NCI-H1436 (cell line): Measurements from ENCODE around the gene NXN.
"Not testable (repeated sequence)": the region's sequence is repeated elsewhere in the genome, so short reads cannot be mapped to it uniquely, and the experiment has no call there.

Experiments
- DNase-seq: peaks from one replicate; lab custom pipeline; 2025; lab: John Stamatoyannopoulos, UW

Gene NXN

GRCh38 chr17:862582-862981 lies 117.0 kb downstream of the NXN start:
- DNase-seq: no peak

GRCh38 chr17:861364-861763 lies 118.2 kb downstream of the NXN start:
- no peak for DNase-seq

GRCh38 chr17:860805-861204 lies 118.8 kb downstream of the NXN start:
- no peak for DNase-seq

GRCh38 chr17:859824-860195 lies 119.8 kb downstream of the NXN start:
- DNase-seq: no peak

GRCh38 chr17:859061-859823 lies 120.3 kb downstream of the NXN start:
- no peak for DNase-seq

- no peak for DNase-seq
Observed at GRCh38 chr17:856149-856548, 123.4 kb downstream of the NXN start.

GRCh38 chr17:855569-855968 lies 124.0 kb downstream of the NXN start:
- DNase-seq: no peak

- DNase-seq: not testable (repeated sequence)
Observed at GRCh38 chr17:852850-853249, 126.7 kb downstream of the NXN start.

GRCh38 chr17:852349-852748 lies 127.2 kb downstream of the NXN start:
- DNase-seq: no peak

GRCh38 chr17:851924-852323 lies 127.7 kb downstream of the NXN start:
- no peak for DNase-seq

- DNase-seq: no peak
Observed at GRCh38 chr17:850851-851763, 128.5 kb downstream of the NXN start.

GRCh38 chr17:850086-850850 lies 129.3 kb downstream of the NXN start:
- no peak for DNase-seq

- DNase-seq: no peak
Observed at GRCh38 chr17:848402-848801, 131.2 kb downstream of the NXN start.

GRCh38 chr17:846901-847843 lies 132.4 kb downstream of the NXN start:
- DNase-seq: no peak

GRCh38 chr17:841313-841712 lies 138.3 kb downstream of the NXN start:
- DNase-seq: no peak

GRCh38 chr17:838486-838885 lies 141.1 kb downstream of the NXN start:
- no peak for DNase-seq

GRCh38 chr17:836151-836550 lies 143.4 kb downstream of the NXN start:
- no peak for DNase-seq

- DNase-seq: not testable (repeated sequence)
Observed at GRCh38 chr17:835721-836120, 143.9 kb downstream of the NXN start.

GRCh38 chr17:835263-835662 lies 144.3 kb downstream of the NXN start:
- no peak for DNase-seq

GRCh38 chr17:834136-834535 lies 145.4 kb downstream of the NXN start:
- DNase-seq: no peak

GRCh38 chr17:830950-831349 lies 148.6 kb downstream of the NXN start:
- no peak for DNase-seq
